Measurements from ENCODE around the gene S100A14.

Gene S100A14

GRCh38 chr1:153611356-153611755, 4.8 kb downstream of the S100A14 start:
- Histone ChIP-seq H3K4me1 (ENCODE audit: control insufficient read depth, insufficient read depth, low read length) (peaks cover 18% of the 10 kb centered on the region), H3K27ac (ENCODE audit: low read depth, low read length) (no peak overlapping the region), H3K9ac (ENCODE audit: low read length) (peak overlapping the region; percentile 10)

DNA sequence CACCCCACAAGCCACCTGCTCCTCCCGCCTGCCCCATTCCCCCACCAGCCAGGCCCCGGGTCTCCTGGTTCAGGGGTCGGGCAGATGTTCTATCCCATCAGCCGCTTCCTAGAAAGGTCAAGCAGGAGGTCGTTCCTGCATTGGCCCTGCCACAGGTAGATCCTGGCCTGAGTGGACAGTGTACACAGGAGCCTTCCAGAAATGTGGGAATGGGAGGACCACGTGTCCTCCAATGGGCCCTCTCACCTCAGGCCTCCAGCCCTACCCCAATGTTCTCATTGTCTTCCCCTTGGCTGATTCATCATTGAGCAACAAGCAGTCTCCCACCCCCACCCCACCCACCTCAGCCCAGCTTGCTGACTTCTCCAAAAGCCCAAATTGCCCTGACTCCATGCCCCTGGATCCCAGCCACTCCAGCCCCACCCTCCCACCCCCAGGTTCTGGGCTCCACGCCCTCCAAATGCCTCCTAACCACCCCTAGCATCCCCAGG, 5.3 kb downstream of the S100A14 start:
- Histone ChIP-seq H3K36me3 (ENCODE audit: control insufficient read depth, insufficient read depth, low read length) (peaks cover 4% of the 10 kb centered on the region), H3K4me1 (ENCODE audit: control insufficient read depth, insufficient read depth, low read length) (peaks cover 18% of the 10 kb centered on the region), H3K9ac (ENCODE audit: low read length) (no peak overlapping the region), H3K27me3 (ENCODE audit: control insufficient read depth, insufficient read depth, low read length) (no peaks in the 10 kb centered on the region), H3K27ac (ENCODE audit: low read depth, low read length) (no peak overlapping the region), H3K4me3 (ENCODE audit: low read length) (no peak overlapping the region)

More at GRCh38 chr1:153611356-153611755, 4.8 kb downstream of the S100A14 start:
- H3K27me3 ChIP-seq (ENCODE audit: control insufficient read depth, insufficient read depth, low read length): no peaks in the 10 kb centered on the region
- H3K36me3 ChIP-seq (ENCODE audit: control insufficient read depth, insufficient read depth, low read length): peaks cover 4% of the 10 kb centered on the region
- H3K4me3 ChIP-seq (ENCODE audit: low read length): peak overlapping the region; percentile 87

- Histone ChIP-seq H3K36me3 (ENCODE audit: control insufficient read depth, insufficient read depth, low read length) (peaks cover 4% of the 10 kb centered on the region), H3K9ac (ENCODE audit: low read length) (no peak overlapping the region), H3K27me3 (ENCODE audit: control insufficient read depth, insufficient read depth, low read length) (no peaks in the 10 kb centered on the region), H3K4me3 (ENCODE audit: low read length) (peak overlapping the region; percentile 19), H3K27ac (ENCODE audit: low read depth, low read length) (peak overlapping the region; percentile 61), H3K4me1 (ENCODE audit: control insufficient read depth, insufficient read depth, low read length) (peaks cover 18% of the 10 kb centered on the region)
Measured at GRCh38 chr1:153610334-153610733, 5.8 kb downstream of the S100A14 start.

GRCh38 chr1:153609585-153609907, 6.6 kb downstream of the S100A14 start:
- H3K4me1 ChIP-seq (ENCODE audit: control insufficient read depth, insufficient read depth, low read length): peaks cover 18% of the 10 kb centered on the region
- peak overlapping the region; percentile 57 for H3K4me3 ChIP-seq (ENCODE audit: low read length)
- H3K27me3 ChIP-seq (ENCODE audit: control insufficient read depth, insufficient read depth, low read length): no peaks in the 10 kb centered on the region
- no peak overlapping the region for H3K9ac ChIP-seq (ENCODE audit: low read length)
- H3K36me3 ChIP-seq (ENCODE audit: control insufficient read depth, insufficient read depth, low read length): peaks cover 4% of the 10 kb centered on the region
- peak overlapping the region; percentile 61 for H3K27ac ChIP-seq (ENCODE audit: low read depth, low read length)

DNA sequence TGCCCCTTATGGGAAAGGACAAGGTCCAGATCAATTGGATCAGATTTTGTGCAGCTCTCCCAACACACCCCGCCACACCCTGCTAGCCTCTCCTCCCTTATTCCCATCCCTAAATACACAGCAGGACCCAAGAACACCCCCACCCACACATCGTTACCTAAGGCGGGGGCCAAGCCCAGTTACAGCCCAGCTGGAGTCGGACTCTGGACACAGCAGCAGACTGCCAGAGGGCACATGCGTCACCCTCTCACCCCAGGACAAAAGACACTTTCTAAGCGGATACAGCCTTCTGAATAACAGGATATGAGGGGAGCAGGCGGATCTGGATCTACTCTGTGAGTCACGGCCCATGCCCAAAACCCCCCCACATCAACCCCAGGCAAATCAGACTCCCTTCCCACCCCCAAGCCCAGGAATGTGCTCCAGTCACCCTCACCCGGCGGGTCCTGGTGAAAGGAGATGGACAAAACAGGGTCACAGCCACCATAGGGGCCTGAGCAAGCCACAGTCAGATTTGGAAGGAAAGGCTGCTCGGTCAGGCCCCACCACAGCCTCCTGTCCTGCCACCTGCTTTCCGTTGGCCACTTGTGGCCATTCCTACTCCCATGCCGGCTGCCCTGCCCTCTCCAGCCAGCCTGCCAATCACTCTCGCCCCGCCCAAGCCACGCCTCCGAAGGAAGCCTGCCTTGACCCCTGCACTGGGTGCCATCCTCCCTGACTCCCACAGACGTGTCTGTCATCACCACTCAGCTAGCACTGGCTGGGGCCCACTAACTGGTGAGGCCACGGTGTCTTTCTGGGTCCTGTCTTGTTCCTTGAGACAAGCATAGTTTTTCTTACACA, 7.2 kb downstream of the S100A14 start:
- Histone ChIP-seq H3K27ac (ENCODE audit: low read depth, low read length) (peak overlapping the region; percentile 61), H3K9ac (ENCODE audit: low read length) (peak overlapping the region; percentile 45), H3K36me3 (ENCODE audit: control insufficient read depth, insufficient read depth, low read length) (peaks cover 4% of the 10 kb centered on the region), H3K27me3 (ENCODE audit: control insufficient read depth, insufficient read depth, low read length) (no peaks in the 10 kb centered on the region), H3K4me1 (ENCODE audit: control insufficient read depth, insufficient read depth, low read length) (peaks cover 18% of the 10 kb centered on the region), H3K4me3 (ENCODE audit: low read length) (peak overlapping the region; percentile 57)

GRCh38 chr1:153608089-153608682, 7.9 kb downstream of the S100A14 start:
- no peaks in the 10 kb centered on the region for H3K27me3 ChIP-seq (ENCODE audit: control insufficient read depth, insufficient read depth, low read length)
- peak overlapping the region; percentile 61 for H3K27ac ChIP-seq (ENCODE audit: low read depth, low read length)

GRCh38 chr1:153607381-153607780, 8.7 kb downstream of the S100A14 start:
- no peak overlapping the region for H3K27ac ChIP-seq (ENCODE audit: low read depth, low read length)

More at GRCh38 chr1:153608089-153608682, 7.9 kb downstream of the S100A14 start:
- Histone ChIP-seq H3K9ac (ENCODE audit: low read length) (no peak overlapping the region), H3K4me1 (ENCODE audit: control insufficient read depth, insufficient read depth, low read length) (peaks cover 16% of the 10 kb centered on the region), H3K36me3 (ENCODE audit: control insufficient read depth, insufficient read depth, low read length) (peaks cover 4% of the 10 kb centered on the region), H3K4me3 (ENCODE audit: low read length) (peak overlapping the region; percentile 57)

GRCh38 chr1:153606194-153606593, 9.9 kb downstream of the S100A14 start:
- peaks cover 4% of the 10 kb centered on the region for H3K36me3 ChIP-seq (ENCODE audit: control insufficient read depth, insufficient read depth, low read length)
- peaks cover 11% of the 10 kb centered on the region for H3K4me1 ChIP-seq (ENCODE audit: control insufficient read depth, insufficient read depth, low read length)
- H3K27me3 ChIP-seq (ENCODE audit: control insufficient read depth, insufficient read depth, low read length): no peaks in the 10 kb centered on the region
- no peak overlapping the region for H3K4me3 ChIP-seq (ENCODE audit: low read length)
- no peak overlapping the region for H3K27ac ChIP-seq (ENCODE audit: low read depth, low read length)
- no peak overlapping the region for H3K9ac ChIP-seq (ENCODE audit: low read length)

More at GRCh38 chr1:153607381-153607780, 8.7 kb downstream of the S100A14 start:
- H3K36me3 ChIP-seq (ENCODE audit: control insufficient read depth, insufficient read depth, low read length): peaks cover 4% of the 10 kb centered on the region
- peaks cover 16% of the 10 kb centered on the region for H3K4me1 ChIP-seq (ENCODE audit: control insufficient read depth, insufficient read depth, low read length)
- no peak overlapping the region for H3K4me3 ChIP-seq (ENCODE audit: low read length)
- no peak overlapping the region for H3K9ac ChIP-seq (ENCODE audit: low read length)
- H3K27me3 ChIP-seq (ENCODE audit: control insufficient read depth, insufficient read depth, low read length): no peaks in the 10 kb centered on the region

- Histone ChIP-seq H3K4me3 (ENCODE audit: low read length) (no peak overlapping the region), H3K36me3 (ENCODE audit: control insufficient read depth, insufficient read depth, low read length) (peaks cover 4% of the 10 kb centered on the region), H3K4me1 (ENCODE audit: control insufficient read depth, insufficient read depth, low read length) (no peaks in the 10 kb centered on the region), H3K27ac (ENCODE audit: low read depth, low read length) (no peak overlapping the region), H3K27me3 (ENCODE audit: control insufficient read depth, insufficient read depth, low read length) (no peaks in the 10 kb centered on the region), H3K9ac (ENCODE audit: low read length) (no peak overlapping the region)
Measured at GRCh38 chr1:153602749-153603148, 13.4 kb downstream of the S100A14 start.

GRCh38 chr1:153599847-153600246, 16.3 kb downstream of the S100A14 start:
- H3K4me3 ChIP-seq (ENCODE audit: low read length): no peak overlapping the region
- H3K27ac ChIP-seq (ENCODE audit: low read depth, low read length): no peak overlapping the region
- no peak overlapping the region for H3K9ac ChIP-seq (ENCODE audit: low read length)
- no peaks in the 10 kb centered on the region for H3K36me3 ChIP-seq (ENCODE audit: control insufficient read depth, insufficient read depth, low read length)
- no peaks in the 10 kb centered on the region for H3K27me3 ChIP-seq (ENCODE audit: control insufficient read depth, insufficient read depth, low read length)
- H3K4me1 ChIP-seq (ENCODE audit: control insufficient read depth, insufficient read depth, low read length): no peaks in the 10 kb centered on the region

DNA sequence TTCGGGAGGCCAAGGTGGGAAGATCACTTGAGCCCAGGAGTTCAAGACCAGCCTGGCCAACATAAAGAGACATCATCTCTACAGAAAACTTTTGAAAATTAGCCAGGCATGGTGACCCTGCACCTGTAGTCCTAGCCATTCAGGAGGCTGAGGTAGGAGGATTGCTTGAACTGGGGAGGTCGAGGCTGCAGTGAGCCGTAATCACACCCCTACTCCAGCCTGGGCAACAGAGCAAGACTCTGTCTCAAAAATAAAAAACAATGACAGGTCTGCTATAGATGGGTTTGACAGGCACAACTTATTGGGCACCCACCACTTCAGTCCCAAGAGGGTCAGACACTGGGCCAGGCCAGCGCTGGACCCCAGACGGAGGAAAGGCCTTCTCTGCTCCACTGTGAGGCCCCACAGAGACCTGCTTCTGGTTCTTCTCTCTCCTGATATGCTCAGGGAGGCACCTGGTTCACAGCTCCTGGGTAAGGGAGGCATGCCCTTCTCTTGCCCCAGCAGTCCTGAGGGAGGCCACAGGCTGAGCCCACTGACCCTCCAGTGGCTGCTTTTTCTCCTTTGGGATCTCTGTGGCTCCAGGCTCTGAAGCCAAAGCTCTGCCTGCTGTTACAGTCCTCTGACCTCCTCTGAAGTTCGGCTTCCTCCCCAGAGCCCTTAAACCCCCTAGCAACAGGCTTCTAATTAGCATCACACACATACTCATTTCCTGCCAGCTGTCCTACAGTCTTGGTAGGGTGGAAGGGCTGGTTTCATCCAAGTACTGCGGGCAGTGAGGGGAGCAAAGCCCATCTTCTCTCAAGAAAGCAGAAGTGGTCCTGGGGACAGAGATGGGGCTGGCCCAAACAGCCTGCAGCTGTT, 17.6 kb downstream of the S100A14 start:
- Histone ChIP-seq H3K4me3 (ENCODE audit: low read length) (no peak overlapping the region), H3K4me1 (ENCODE audit: control insufficient read depth, insufficient read depth, low read length) (no peaks in the 10 kb centered on the region), H3K27me3 (ENCODE audit: control insufficient read depth, insufficient read depth, low read length) (no peaks in the 10 kb centered on the region), H3K36me3 (ENCODE audit: control insufficient read depth, insufficient read depth, low read length) (no peaks in the 10 kb centered on the region), H3K9ac (ENCODE audit: low read length) (no peak overlapping the region), H3K27ac (ENCODE audit: low read depth, low read length) (no peak overlapping the region)

GRCh38 chr1:153597206-153597605, 18.9 kb downstream of the S100A14 start:
- Histone ChIP-seq H3K27ac (ENCODE audit: low read depth, low read length) (no peak overlapping the region), H3K36me3 (ENCODE audit: control insufficient read depth, insufficient read depth, low read length) (no peaks in the 10 kb centered on the region), H3K27me3 (ENCODE audit: control insufficient read depth, insufficient read depth, low read length) (no peaks in the 10 kb centered on the region), H3K9ac (ENCODE audit: low read length) (no peak overlapping the region), H3K4me3 (ENCODE audit: low read length) (no peak overlapping the region), H3K4me1 (ENCODE audit: control insufficient read depth, insufficient read depth, low read length) (no peaks in the 10 kb centered on the region)

Measured in rectal smooth muscle tissue (tissue), 1 donor.